ENCODE data around the gene GMCL2.

GMCL2 gene

GRCh38 chr5:178137991-178138390, 49.2 kb downstream of the GMCL2 start:
- DNase-seq (ENCODE audit: low read depth), result no peak

- no peak for DNase-seq (ENCODE audit: low read depth)
Measured at GRCh38 chr5:178136990-178137389, 50.2 kb downstream of the GMCL2 start.
